Heart left ventricle (tissue), 13 donors: ENCODE data around the gene MGAT5.

Experiments
- POLR2A ChIP-seq, 2 donors: fragments of 450-650 bp; IDR thresholded peaks; one replicate each; pipeline ENCODE4 v1.6.1; 2017; ENCODE audit warnings: antibody characterized with exemption in 2 of 2, mild to moderate bottlenecking in 2 of 2, moderate library complexity in 2 of 2
- TF ChIP-seq, protein P1 (sequence below), 12 donors: fragments of 200-600 bp; sonication (generic) in 4 of 12; IDR thresholded peaks; one replicate each; pipeline versions ENCODE4 v1.5.0 to v1.8.0; 2018 to 2022; ENCODE audit warnings: antibody characterized with exemption in 12 of 12, mild to moderate bottlenecking in 5 of 12
- donor health status: ischemic (EF 13 %, LVEDD 7.1; RV severe dilation, severe dysfunction).
- donor health status: DM: no; HTN: yes; CAD: no.
- donor health status: DM: no; HTN: no; CAD: no.
- donor health status: ischemic (EF 25% LVEDD 6.9; RV normal size, moderate dysfunction).
- donor health status: ischemic (EF 25% LVEDD 5.7; RV mildly dilated, moderate dysfunction).
- donor health status: ischemic (EF 35%, LVEDD 5.7; RV mildly dilated, moderate dysfunction).
- donor health status: nonischemic (EF 11% LVEDD 7.7; RV severe dilation, severe dysfunction).
- donor health status: DM: yes; HTN: yes; CAD: no.
- donor health status: PGD.
- donor health status: ischemic (EF 29% LVEDD 5.4; RV normal size, mild dysfunction).
- donor health status: nonischemic (EF 23%, LVEDD 6.1; RV moderate dilation, normal function).

DNA sequence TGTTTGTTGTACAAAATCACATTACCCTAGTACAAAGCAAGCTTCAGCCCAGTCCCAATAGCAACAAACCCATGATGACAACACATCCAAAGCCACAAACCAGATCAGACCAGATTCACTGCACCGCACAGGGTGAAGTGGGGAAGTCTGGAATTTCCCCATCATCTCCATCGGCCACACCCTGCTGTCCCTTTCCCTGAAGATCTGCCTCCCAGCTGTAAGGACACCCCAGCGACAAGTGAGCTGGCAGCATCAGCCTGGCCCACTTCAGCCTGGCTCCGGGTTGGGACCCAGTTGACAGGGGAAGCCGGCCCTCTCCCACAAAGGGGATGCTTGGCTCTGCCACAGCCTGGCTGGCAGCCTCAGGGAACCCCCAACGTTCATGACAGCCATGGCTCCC, 207.6 kb downstream of the MGAT5 start:
- TF ChIP-seq, protein P1, sequence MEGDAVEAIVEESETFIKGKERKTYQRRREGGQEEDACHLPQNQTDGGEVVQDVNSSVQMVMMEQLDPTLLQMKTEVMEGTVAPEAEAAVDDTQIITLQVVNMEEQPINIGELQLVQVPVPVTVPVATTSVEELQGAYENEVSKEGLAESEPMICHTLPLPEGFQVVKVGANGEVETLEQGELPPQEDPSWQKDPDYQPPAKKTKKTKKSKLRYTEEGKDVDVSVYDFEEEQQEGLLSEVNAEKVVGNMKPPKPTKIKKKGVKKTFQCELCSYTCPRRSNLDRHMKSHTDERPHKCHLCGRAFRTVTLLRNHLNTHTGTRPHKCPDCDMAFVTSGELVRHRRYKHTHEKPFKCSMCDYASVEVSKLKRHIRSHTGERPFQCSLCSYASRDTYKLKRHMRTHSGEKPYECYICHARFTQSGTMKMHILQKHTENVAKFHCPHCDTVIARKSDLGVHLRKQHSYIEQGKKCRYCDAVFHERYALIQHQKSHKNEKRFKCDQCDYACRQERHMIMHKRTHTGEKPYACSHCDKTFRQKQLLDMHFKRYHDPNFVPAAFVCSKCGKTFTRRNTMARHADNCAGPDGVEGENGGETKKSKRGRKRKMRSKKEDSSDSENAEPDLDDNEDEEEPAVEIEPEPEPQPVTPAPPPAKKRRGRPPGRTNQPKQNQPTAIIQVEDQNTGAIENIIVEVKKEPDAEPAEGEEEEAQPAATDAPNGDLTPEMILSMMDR (IDR thresholded peaks at IDR 0.05): no peak
- TF ChIP-seq POLR2A (IDR thresholded peaks at IDR 0.05): no peak
